Measurements from ENCODE around the gene NPL.

GRCh38 chr1:182861994-182862393, 72.4 kb downstream of the NPL start:
- TF ChIP-seq, protein P1, sequence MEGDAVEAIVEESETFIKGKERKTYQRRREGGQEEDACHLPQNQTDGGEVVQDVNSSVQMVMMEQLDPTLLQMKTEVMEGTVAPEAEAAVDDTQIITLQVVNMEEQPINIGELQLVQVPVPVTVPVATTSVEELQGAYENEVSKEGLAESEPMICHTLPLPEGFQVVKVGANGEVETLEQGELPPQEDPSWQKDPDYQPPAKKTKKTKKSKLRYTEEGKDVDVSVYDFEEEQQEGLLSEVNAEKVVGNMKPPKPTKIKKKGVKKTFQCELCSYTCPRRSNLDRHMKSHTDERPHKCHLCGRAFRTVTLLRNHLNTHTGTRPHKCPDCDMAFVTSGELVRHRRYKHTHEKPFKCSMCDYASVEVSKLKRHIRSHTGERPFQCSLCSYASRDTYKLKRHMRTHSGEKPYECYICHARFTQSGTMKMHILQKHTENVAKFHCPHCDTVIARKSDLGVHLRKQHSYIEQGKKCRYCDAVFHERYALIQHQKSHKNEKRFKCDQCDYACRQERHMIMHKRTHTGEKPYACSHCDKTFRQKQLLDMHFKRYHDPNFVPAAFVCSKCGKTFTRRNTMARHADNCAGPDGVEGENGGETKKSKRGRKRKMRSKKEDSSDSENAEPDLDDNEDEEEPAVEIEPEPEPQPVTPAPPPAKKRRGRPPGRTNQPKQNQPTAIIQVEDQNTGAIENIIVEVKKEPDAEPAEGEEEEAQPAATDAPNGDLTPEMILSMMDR (IDR thresholded peaks at IDR 0.05; ENCODE audit: low read length), result no peak
- TF ChIP-seq EZH2 (optimal IDR thresholded peaks at IDR 0.05; ENCODE audit: low read depth, low read length) (no peak), EZH2phosphoT487 (IDR thresholded peaks at IDR 0.05; ENCODE audit: low read length) (no peak)

Measured in MM.1S (cell line).